Tibial nerve (tissue), 4 donors: ENCODE results near the gene RPS27.

Experiments
- EP300 ChIP-seq, 2 donors: sonication (generic); formaldehyde crosslinking; IDR thresholded peaks; one replicate each; pipeline ENCODE4 v1.6.1; 2017; ENCODE audit warnings: antibody characterized with exemption in 2 of 2, mild to moderate bottlenecking in 1 of 2
- POLR2A ChIP-seq, 2 donors: fragments of 450-650 bp; IDR thresholded peaks; one replicate each; pipeline ENCODE4 v1.6.1; 2017; ENCODE audit warnings: antibody characterized with exemption in 2 of 2, mild to moderate bottlenecking in 2 of 2, moderate library complexity in 2 of 2
- TF ChIP-seq, protein P1 (sequence below), 5 experiments: fragments of 200-600 bp in 3 of 5; fragments of 450-650 bp in 2 of 5; sonication (generic) in 3 of 5; IDR thresholded peaks; one replicate each; pipeline ENCODE4 v1.5.1; 2016 to 2019; ENCODE audit warnings: antibody characterized with exemption in 5 of 5, mild to moderate bottlenecking in 3 of 5, moderate library complexity in 2 of 5

DNA sequence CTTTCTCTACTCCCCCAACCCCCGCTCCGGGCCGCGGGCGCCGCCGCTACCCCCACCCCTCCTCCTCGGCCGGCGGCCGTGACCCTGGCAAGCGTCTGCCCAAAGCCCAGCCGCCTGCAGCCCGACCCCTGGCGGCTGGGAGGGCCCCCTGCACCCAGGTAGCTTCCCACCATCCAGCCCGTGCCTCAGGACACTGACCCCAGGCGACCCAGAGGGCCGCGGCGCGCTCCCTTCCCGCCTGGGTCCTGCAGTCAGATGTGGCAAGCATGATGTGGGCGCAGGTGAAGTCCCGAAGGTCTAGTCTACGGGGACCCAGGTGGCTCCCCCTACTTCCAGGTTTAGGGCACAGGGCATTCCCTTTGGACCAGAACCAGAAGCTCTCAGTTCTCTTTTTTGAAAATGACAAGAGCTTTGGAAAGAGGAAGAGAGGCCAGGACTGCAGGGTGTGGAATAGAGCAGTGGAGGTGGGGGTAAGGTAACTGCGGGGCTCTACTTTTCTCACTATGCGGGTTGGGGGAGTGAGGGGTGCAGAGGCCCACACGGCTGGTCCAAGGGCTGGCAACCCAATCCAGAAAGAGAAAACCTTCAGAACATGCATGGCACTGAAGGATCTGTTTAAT, 43.8 kb upstream of the RPS27 start, which contains the start of gene DENND4B:
- TF ChIP-seq POLR2A (IDR thresholded peaks at IDR 0.05), result no peak
- TF ChIP-seq, protein P1, sequence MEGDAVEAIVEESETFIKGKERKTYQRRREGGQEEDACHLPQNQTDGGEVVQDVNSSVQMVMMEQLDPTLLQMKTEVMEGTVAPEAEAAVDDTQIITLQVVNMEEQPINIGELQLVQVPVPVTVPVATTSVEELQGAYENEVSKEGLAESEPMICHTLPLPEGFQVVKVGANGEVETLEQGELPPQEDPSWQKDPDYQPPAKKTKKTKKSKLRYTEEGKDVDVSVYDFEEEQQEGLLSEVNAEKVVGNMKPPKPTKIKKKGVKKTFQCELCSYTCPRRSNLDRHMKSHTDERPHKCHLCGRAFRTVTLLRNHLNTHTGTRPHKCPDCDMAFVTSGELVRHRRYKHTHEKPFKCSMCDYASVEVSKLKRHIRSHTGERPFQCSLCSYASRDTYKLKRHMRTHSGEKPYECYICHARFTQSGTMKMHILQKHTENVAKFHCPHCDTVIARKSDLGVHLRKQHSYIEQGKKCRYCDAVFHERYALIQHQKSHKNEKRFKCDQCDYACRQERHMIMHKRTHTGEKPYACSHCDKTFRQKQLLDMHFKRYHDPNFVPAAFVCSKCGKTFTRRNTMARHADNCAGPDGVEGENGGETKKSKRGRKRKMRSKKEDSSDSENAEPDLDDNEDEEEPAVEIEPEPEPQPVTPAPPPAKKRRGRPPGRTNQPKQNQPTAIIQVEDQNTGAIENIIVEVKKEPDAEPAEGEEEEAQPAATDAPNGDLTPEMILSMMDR (IDR thresholded peaks at IDR 0.05), result peak; percentile 93 to 99 (median 99)
- peak in 1 of 2 donors; percentile 52 for TF ChIP-seq EP300 (IDR thresholded peaks at IDR 0.05)
